ENCODE measurements around the gene PLXND1. TPM values are rescaled to one million over a fixed set of nuclear protein-coding genes. Genes with fewer than 3 reads are reported as not detected.
"Not testable (repeated sequence)": the region's sequence is repeated elsewhere in the genome, so short reads cannot be mapped to it uniquely, and the experiment has no call there.

Gene PLXND1
- total and polyA plus RNA-seq, 9 donors = 21.6 to 120 (median 57.1) TPM

DNA sequence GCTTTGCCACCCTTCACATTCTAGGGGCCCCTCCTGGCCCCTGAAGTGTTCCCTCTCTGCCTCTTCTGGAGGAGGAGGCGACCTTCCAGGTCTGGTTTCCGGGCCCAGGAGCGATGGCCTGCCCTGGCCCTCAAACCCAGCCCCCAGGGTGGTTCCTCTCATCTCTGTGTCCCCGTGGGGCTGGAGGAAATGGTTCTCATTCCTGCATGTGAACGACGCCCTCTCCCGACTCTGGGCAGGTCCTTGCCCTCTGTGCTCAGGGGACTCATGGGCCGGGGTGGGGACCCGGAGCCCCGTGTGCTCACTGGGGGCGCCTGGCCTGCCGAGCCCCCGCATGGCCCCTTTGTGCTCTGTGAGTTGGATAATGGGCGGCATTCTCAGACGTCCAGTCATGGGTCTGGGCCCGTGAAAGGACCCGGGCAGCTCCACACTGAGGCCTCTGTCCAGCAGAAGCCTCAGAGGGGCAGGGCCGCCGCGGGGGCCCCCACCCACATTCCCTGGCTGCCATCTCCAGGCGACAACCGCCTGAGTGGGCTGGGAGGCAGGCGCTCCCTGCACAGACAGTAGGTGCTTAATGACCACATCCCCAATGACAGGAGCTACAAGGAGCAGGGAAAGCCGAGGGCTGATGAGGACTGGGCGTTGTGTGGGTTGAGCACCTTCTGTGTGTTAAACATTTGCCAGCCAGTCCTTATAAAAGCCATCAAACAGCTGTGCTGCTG, 5.5 kb upstream of the PLXND1 start:
- no peak overlapping the region for H3K4me3 ChIP-seq
- no peak overlapping the region for H3K27ac ChIP-seq
- 45 to 54% (median 52%) methylated on average over 24 to 25 of the region's 25 CpGs for WGBS, 3 donors
- no peaks in the 10 kb centered on the region for H3K27me3 ChIP-seq
- H3K4me1 ChIP-seq (ENCODE audit: insufficient read depth) = no peaks in the 10 kb centered on the region
- intact Hi-C loops (cut with DNase I) = no loop called here
- H3K9me3 ChIP-seq = no peaks in the 10 kb centered on the region
- no peaks in the 10 kb centered on the region for H3K36me3 ChIP-seq
- no peak for DNase-seq
- TF ChIP-seq, protein P1, sequence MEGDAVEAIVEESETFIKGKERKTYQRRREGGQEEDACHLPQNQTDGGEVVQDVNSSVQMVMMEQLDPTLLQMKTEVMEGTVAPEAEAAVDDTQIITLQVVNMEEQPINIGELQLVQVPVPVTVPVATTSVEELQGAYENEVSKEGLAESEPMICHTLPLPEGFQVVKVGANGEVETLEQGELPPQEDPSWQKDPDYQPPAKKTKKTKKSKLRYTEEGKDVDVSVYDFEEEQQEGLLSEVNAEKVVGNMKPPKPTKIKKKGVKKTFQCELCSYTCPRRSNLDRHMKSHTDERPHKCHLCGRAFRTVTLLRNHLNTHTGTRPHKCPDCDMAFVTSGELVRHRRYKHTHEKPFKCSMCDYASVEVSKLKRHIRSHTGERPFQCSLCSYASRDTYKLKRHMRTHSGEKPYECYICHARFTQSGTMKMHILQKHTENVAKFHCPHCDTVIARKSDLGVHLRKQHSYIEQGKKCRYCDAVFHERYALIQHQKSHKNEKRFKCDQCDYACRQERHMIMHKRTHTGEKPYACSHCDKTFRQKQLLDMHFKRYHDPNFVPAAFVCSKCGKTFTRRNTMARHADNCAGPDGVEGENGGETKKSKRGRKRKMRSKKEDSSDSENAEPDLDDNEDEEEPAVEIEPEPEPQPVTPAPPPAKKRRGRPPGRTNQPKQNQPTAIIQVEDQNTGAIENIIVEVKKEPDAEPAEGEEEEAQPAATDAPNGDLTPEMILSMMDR (IDR thresholded peaks at IDR 0.05) = no peak
- TF ChIP-seq EP300 (IDR thresholded peaks at IDR 0.05) = no peak
- TF ChIP-seq POLR2A (IDR thresholded peaks at IDR 0.05) = no peak

- DNase-seq = no peak
- intact Hi-C loops (cut with DNase I) = no loop called here
- H3K4me3 ChIP-seq = no peak overlapping the region
- H3K4me1 ChIP-seq (ENCODE audit: insufficient read depth) = no peaks in the 10 kb centered on the region
- no peaks in the 10 kb centered on the region for H3K9me3 ChIP-seq
- H3K27me3 ChIP-seq = no peaks in the 10 kb centered on the region
- TF ChIP-seq, protein P1 (IDR thresholded peaks at IDR 0.05) = no peak
- no peak for TF ChIP-seq POLR2A (IDR thresholded peaks at IDR 0.05)
- H3K27ac ChIP-seq = no peak overlapping the region
- no peaks in the 10 kb centered on the region for H3K36me3 ChIP-seq
- 81 to 94% (median 89%) methylated on average over 9 of the region's 9 CpGs for WGBS, 3 donors
Measured at GRCh38 chr3:129611446-129611800, 4.9 kb upstream of the PLXND1 start.

DNA sequence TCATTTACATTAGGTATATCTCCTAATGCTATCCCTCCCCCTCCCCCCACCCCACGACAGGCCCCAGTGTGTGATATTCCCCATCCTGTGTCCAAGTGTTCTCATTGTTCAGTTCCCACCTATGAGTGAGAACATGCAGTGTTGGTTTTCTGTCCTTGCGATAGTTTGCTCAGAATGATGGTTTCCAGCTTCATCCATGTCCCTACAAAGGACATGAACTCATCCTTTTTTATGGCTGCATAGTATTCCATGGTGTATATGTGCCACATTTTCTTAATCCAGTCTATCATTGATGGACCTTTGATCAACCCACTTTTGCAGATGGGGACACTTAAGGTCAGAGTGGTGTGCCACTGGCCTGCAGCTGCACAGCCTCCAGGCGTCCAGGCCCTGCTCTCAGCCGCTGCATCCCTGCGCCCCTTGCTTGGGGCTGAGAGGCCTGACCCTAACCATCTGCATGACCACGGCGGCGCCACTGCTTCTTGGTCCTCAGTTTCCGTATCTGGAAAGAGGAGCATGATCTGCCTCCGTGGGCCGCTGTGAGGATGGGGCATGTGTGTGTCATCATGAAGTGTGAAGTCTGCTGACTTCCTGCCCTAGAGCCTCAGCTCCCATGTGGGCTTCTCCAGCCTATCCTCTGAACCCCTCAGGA, 4.4 kb upstream of the PLXND1 start:
- intact Hi-C loops (cut with DNase I); H3K27me3 ChIP-seq; H3K4me3 ChIP-seq; H3K4me1 ChIP-seq (ENCODE audit: insufficient read depth); H3K36me3 ChIP-seq; DNase-seq; H3K27ac ChIP-seq; H3K9me3 ChIP-seq: not testable (repeated sequence)
- WGBS, 3 donors = 84 to 93% (median 90%) methylated on average over 11 of the region's 11 CpGs

DNA sequence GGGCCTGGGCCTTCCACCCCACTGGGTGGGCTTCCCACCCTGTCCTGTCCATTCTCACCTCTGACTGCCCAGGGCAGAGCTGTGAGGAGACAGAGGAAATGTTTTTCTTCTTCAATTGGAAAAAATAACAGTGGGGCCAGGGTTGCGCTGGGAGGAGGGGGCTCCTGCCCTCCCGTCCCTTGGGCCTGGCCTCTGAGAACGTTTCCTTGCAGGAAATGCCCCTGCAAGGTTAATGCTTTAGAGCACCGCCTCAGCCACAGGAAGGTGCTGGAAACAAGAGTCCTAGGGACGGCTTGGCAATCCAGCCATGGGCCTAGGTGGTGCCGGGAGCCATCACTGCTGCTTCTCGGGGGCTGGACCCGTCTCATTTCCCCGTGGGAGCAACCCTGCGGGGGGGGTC, 3.8 kb upstream of the PLXND1 start:
- intact Hi-C loops (cut with DNase I) = no loop called here
- H3K9me3 ChIP-seq = no peaks in the 10 kb centered on the region
- no peak overlapping the region for H3K4me3 ChIP-seq
- no peak for DNase-seq
- H3K4me1 ChIP-seq (ENCODE audit: insufficient read depth) = peaks cover 1% of the 10 kb centered on the region
- TF ChIP-seq EP300 (IDR thresholded peaks at IDR 0.05) = no peak
- TF ChIP-seq POLR2A (IDR thresholded peaks at IDR 0.05) = no peak
- TF ChIP-seq, protein P1 (IDR thresholded peaks at IDR 0.05) = no peak
- 55 to 56% (median 55%) methylated on average over 10 of the region's 10 CpGs for WGBS, 3 donors
- H3K27me3 ChIP-seq = no peaks in the 10 kb centered on the region
- no peak overlapping the region for H3K27ac ChIP-seq
- H3K36me3 ChIP-seq = no peaks in the 10 kb centered on the region

DNA sequence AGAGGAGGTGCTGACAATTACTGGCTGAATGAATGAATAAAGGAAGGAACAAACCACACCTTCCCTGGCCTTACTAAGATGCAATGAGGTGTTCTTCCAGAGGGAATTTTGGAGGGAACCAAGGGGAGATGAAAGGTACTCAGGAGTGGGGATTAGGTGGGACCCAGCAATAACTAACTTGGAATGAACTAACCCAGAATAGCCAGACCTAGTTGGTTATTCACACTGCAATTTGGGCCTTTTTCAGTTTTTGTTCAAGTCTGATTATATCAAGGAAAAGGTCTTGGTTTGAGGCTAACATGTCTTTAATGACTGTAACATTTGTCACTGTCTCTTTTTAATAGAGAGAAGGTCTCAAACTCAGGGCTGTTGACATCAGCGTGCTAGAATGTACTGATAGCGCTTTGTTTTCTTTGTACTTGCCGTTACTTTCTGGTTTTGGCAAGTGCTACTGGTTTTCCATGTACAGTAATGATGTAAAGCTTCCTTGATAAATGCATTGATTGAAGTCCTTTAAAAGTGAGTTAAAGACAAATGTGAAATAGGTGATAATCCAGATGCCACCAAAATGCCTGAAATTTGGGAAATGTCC, 3.2 kb upstream of the PLXND1 start:
- DNase-seq = no peak
- Histone ChIP-seq H3K27ac (no peak overlapping the region), H3K27me3 (no peaks in the 10 kb centered on the region), H3K36me3 (no peaks in the 10 kb centered on the region), H3K4me1 (ENCODE audit: insufficient read depth) (peaks cover 4% of the 10 kb centered on the region), H3K4me3 (no peak overlapping the region), H3K9me3 (no peaks in the 10 kb centered on the region)
- TF ChIP-seq, protein P1 (IDR thresholded peaks at IDR 0.05) = no peak
- TF ChIP-seq POLR2A (IDR thresholded peaks at IDR 0.05) = no peak
- no peak for TF ChIP-seq EP300 (IDR thresholded peaks at IDR 0.05)
- WGBS, 3 donors = 17 to 21% (median 19%) methylated on average over 3 of the region's 3 CpGs
- intact Hi-C loops (cut with DNase I) = loop anchor here in 3 of 4 donors (5.0 to 10.0 kb wide), 3 partner anchors 117 to 125 kb away; no protein-coding TSS in a partner anchor
